Lung (tissue), 12 donors: ENCODE results near the gene ENTPD6. TPM values are rescaled to one million over a fixed set of nuclear protein-coding genes. Genes with fewer than 3 reads are reported as not detected.

Experiments
- ATAC-seq: fragments of 200-7000 bp; cut with Tn5 transposase; one replicate; pipeline ENCODE4 v1.9.1; 2020; ENCODE audit warnings: moderate number of reproducible peaks; ENCODE audit not compliant: insufficient read depth, low FRiP score
- DNase-seq, 3 donors: peaks; one replicate each; pipeline ENCODE4 v3.0.0-alpha.2; 2013 to 2017
- H3K27ac ChIP-seq, 2 donors: one replicate each; pipeline ENCODE4 v1.5.1; 2013; ENCODE audit warnings: mild to moderate bottlenecking in 2 of 2, moderate library complexity in 2 of 2, control low read depth in 1 of 2, inconsistent platforms in 1 of 2, low read depth in 1 of 2, low read length in 1 of 2
- H3K27me3 ChIP-seq, 3 donors: one replicate each; pipeline ENCODE4 v1.5.1; 2013; ENCODE audit warnings: low read length in 2 of 3; ENCODE audit not compliant: control insufficient read depth in 3 of 3, insufficient read depth in 3 of 3
- H3K36me3 ChIP-seq, 4 donors: one replicate each; pipeline ENCODE4 v1.5.1; 2013; ENCODE audit warnings: low read length in 4 of 4, mild to moderate bottlenecking in 1 of 4, moderate library complexity in 1 of 4; ENCODE audit not compliant: control insufficient read depth in 4 of 4, insufficient read depth in 4 of 4
- H3K4me1 ChIP-seq, 5 donors: one replicate each; pipeline ENCODE4 v1.5.1; 2013; ENCODE audit warnings: low read length in 5 of 5, mild to moderate bottlenecking in 2 of 5, moderate library complexity in 1 of 5; ENCODE audit not compliant: control insufficient read depth in 5 of 5, insufficient read depth in 5 of 5
- H3K4me3 ChIP-seq: one replicate; pipeline ENCODE4 v1.5.1; 2013; ENCODE audit warnings: mild to moderate bottlenecking, control low read depth, moderate library complexity
- H3K9ac ChIP-seq, 2 donors: one replicate each; pipeline ENCODE4 v1.5.1; 2013; ENCODE audit warnings: low read length in 2 of 2, control low read depth in 1 of 2; ENCODE audit not compliant: insufficient read depth in 1 of 2
- H3K9me3 ChIP-seq, 4 donors: one replicate each; pipeline ENCODE4 v1.5.1; 2013; ENCODE audit warnings: low read length in 3 of 4, mild to moderate bottlenecking in 1 of 4, moderate library complexity in 1 of 4; ENCODE audit not compliant: control insufficient read depth in 4 of 4, insufficient read depth in 3 of 4
- CTCF ChIP-seq: IDR thresholded peaks from 2 replicates; pipeline ENCODE4 v1.5.1; 2012; ENCODE audit warnings: mild to moderate bottlenecking; ENCODE audit errors: control extremely low read depth, extremely low read depth
- WGBS, 2 donors: extraction: QIAGEN DNeasy Blood & Tissue Kit; methylation state at CpG; one replicate each; pipeline ENCODE4 v1.1.7; 2013; 5-methylcytosine and 5-hydroxymethylcytosine counted together
- polyA plus RNA-seq, 2 donors: library from polyadenylated mRNA; stranded (reverse); fragments of 200-250 nt; gene quantifications; one replicate each; pipeline ENCODE4 v1.2.1, GENCODE V29; 2013
- total RNA-seq, 2 donors: library from RNA; depleted of rRNA in 1 of 2; stranded (reverse); fragments of >200 nt in 1 of 2; gene quantifications; one replicate each; pipeline ENCODE4 v1.2.1, GENCODE V29; 2014 to 2021
- donor health status: control.
- donor health status: control.
- donor health status: Bipolar disorder and iron deficiency.
- donor health status: healthy.
- donor health status: DM: yes; HTN: yes; CAD: no.

Gene ENTPD6
- total and polyA plus RNA-seq, 4 donors, result 33.8 to 78.8 (median 52.2) TPM

- peaks cover 0 to 3% (median 1%) of the 10 kb centered on the region in 4 donors for H3K36me3 ChIP-seq
- DNase-seq (peak in 2 of 3 donors; percentile 21 to 63), ATAC-seq (no peak)
- 32 to 35% methylated on average over 1 of the region's 1 CpG for WGBS, 2 donors
- peaks cover 0 to 4% (median 0%) of the 10 kb centered on the region in 5 donors for H3K4me1 ChIP-seq
- no peaks in the 10 kb centered on the region for H3K27me3 ChIP-seq
- peak overlapping the region; percentile 28 to 68 for H3K9ac ChIP-seq
- no peak overlapping the region for H3K4me3 ChIP-seq
- no peak overlapping the region for H3K27ac ChIP-seq
- H3K9me3 ChIP-seq, result no peaks in the 10 kb centered on the region
- no peak for TF ChIP-seq CTCF
These were observed 8.4 kb downstream of the ENTPD6 start for GRCh38 chr20:25203871-25204320.

- WGBS, 2 donors, result 71 to 81% methylated on average over 9 of the region's 9 CpGs
- Histone ChIP-seq H3K9me3 (no peaks in the 10 kb centered on the region), H3K4me1 (peaks cover 0 to 2% (median 0%) of the 10 kb centered on the region in 5 donors), H3K4me3 (no peak overlapping the region), H3K27ac (peak overlapping the region in 1 of 2 donors; percentile 3), H3K27me3 (no peaks in the 10 kb centered on the region), H3K9ac (no peak overlapping the region), H3K36me3 (peaks cover 0 to 3% (median 1%) of the 10 kb centered on the region in 4 donors)
- no peak for ATAC-seq
- TF ChIP-seq CTCF, result no peak
- DNase-seq, result no peak
These were observed 9.2 kb downstream of the ENTPD6 start for GRCh38 chr20:25204550-25205276.

GRCh38 chr20:25205277-25206062 is 10.0 kb downstream of the ENTPD6 start:
- Histone ChIP-seq H3K27me3 (no peaks in the 10 kb centered on the region), H3K4me3 (no peak overlapping the region), H3K27ac (peak overlapping the region in 1 of 2 donors; percentile 22), H3K9ac (no peak overlapping the region), H3K36me3 (peaks cover 0 to 8% (median 2%) of the 10 kb centered on the region in 4 donors), H3K4me1 (peaks cover 0 to 2% (median 0%) of the 10 kb centered on the region in 5 donors), H3K9me3 (no peaks in the 10 kb centered on the region)
- ATAC-seq, result no peak
- TF ChIP-seq CTCF, result no peak
- 85 to 90% methylated on average over 21 of the region's 21 CpGs for WGBS, 2 donors
- DNase-seq, result no peak
